CD4-positive, alpha-beta T cell treated with Interleukin-21 for 1 hour (primary cell): ENCODE data around the gene RAMP1.

Experiments
- DNase-seq: peaks from one replicate; pipeline ENCODE4 v3.0.0-alpha.2; 2020

The RAMP1 gene

GRCh38 chr2:237876951-237877491 lies 17.6 kb downstream of the RAMP1 start:
- DNase-seq, result no peak

GRCh38 chr2:237877576-237878307 lies 18.3 kb downstream of the RAMP1 start:
- DNase-seq, result no peak

GRCh38 chr2:237878321-237879057 lies 19.1 kb downstream of the RAMP1 start:
- DNase-seq, result no peak

- DNase-seq, result no peak
Observed at GRCh38 chr2:237879058-237879430, 19.6 kb downstream of the RAMP1 start.

GRCh38 chr2:237879991-237880560 lies 20.7 kb downstream of the RAMP1 start:
- DNase-seq, result no peak

- DNase-seq, result no peak
Observed at GRCh38 chr2:237882510-237883481, 23.4 kb downstream of the RAMP1 start.

GRCh38 chr2:237883951-237884446 lies 24.6 kb downstream of the RAMP1 start:
- DNase-seq, result no peak

GRCh38 chr2:237884681-237885080 lies 25.3 kb downstream of the RAMP1 start:
- DNase-seq, result no peak

- no peak for DNase-seq
Observed at GRCh38 chr2:237885111-237885930, 25.9 kb downstream of the RAMP1 start.

- no peak for DNase-seq
Observed at GRCh38 chr2:237885931-237886684, 26.7 kb downstream of the RAMP1 start.

GRCh38 chr2:237886685-237887481 lies 27.5 kb downstream of the RAMP1 start:
- no peak for DNase-seq

GRCh38 chr2:237888389-237888788 lies 29.0 kb downstream of the RAMP1 start:
- DNase-seq, result no peak

GRCh38 chr2:237889016-237889415 lies 29.6 kb downstream of the RAMP1 start:
- no peak for DNase-seq

GRCh38 chr2:237889811-237890210 lies 30.4 kb downstream of the RAMP1 start:
- DNase-seq, result no peak

GRCh38 chr2:237892478-237892877 lies 33.1 kb downstream of the RAMP1 start:
- no peak for DNase-seq

GRCh38 chr2:237892984-237893595 lies 33.7 kb downstream of the RAMP1 start:
- DNase-seq, result no peak

GRCh38 chr2:237894396-237894979 lies 35.1 kb downstream of the RAMP1 start:
- DNase-seq, result no peak

- DNase-seq, result no peak
Observed at GRCh38 chr2:237894986-237895543, 35.6 kb downstream of the RAMP1 start.
